Spleen (tissue), 7 donors: ENCODE data around the gene DIP2C.

Experiments used
- CTCF ChIP-seq, 11 experiments: fragments of 200-600 bp in 7 of 11; fragments of 450-650 bp in 4 of 11; sonication (generic) in 4 of 11; IDR thresholded peaks in 8 of 11; conservative IDR thresholded peaks in 3 of 11; 1 replicate in 7 of 11; 2 replicates in 4 of 11; pipeline versions ENCODE4 v1.4.0 to v1.8.0; 2016 to 2021; ENCODE audit warnings: antibody characterized with exemption in 11 of 11, inconsistent platforms in 4 of 11, mild to moderate bottlenecking in 1 of 11
- POLR2A ChIP-seq, 3 donors: fragments of 450-650 bp; IDR thresholded peaks; one replicate each; pipeline ENCODE4 v1.5.1; 2017; ENCODE audit warnings: antibody characterized with exemption in 3 of 3, mild to moderate bottlenecking in 1 of 3
- POLR2AphosphoS5 ChIP-seq, 3 donors: sonication (generic); formaldehyde crosslinking; IDR thresholded peaks; one replicate each; pipeline ENCODE4 v1.5.1; 2017; ENCODE audit warnings: antibody characterized with exemption in 3 of 3
- donor health status: DM: no; HTN: no; CAD: no; lungs with moderate emphysema.
- donor health status: DM: no; HTN: no; CAD: no.
- donor health status: DM: no; HTN: no; CAD: no.

GRCh38 chr10:569961-570627, 119.4 kb downstream of the DIP2C start:
- TF ChIP-seq CTCF (IDR thresholded peaks at IDR 0.05 in 8 of 11, conservative IDR thresholded peaks at IDR 0.05 in 3 of 11), result no peak
- TF ChIP-seq POLR2A (IDR thresholded peaks at IDR 0.05), result no peak
- TF ChIP-seq POLR2AphosphoS5 (IDR thresholded peaks at IDR 0.05), result no peak
